GM10266 (cell line): ENCODE measurements around the gene MED27.

Experiments used
- DNase-seq: peaks from one replicate; pipeline ENCODE4 v3.0.0; 2012; ENCODE audit errors: extremely low spot score
- CTCF ChIP-seq: IDR thresholded peaks from 2 replicates; pipeline ENCODE4 v1.5.1; 2012; ENCODE audit warnings: mild to moderate bottlenecking, low read depth; ENCODE audit not compliant: control insufficient read depth, insufficient read depth; ENCODE audit errors: missing control alignments

Gene MED27

GRCh38 chr9:132099167-132099566, 19.5 kb upstream of the MED27 start:
- no peak for DNase-seq
- TF ChIP-seq CTCF = no peak

GRCh38 chr9:132094314-132094791, 14.7 kb upstream of the MED27 start:
- TF ChIP-seq CTCF = no peak
- no peak for DNase-seq

GRCh38 chr9:132090771-132091170, 11.1 kb upstream of the MED27 start:
- DNase-seq = no peak
- no peak for TF ChIP-seq CTCF

- no peak for TF ChIP-seq CTCF
- no peak for DNase-seq
Observed at GRCh38 chr9:132087438-132088030, 7.9 kb upstream of the MED27 start.

GRCh38 chr9:132082188-132082587, 2.5 kb upstream of the MED27 start:
- TF ChIP-seq CTCF = no peak
- no peak for DNase-seq

- DNase-seq = no peak
- no peak for TF ChIP-seq CTCF
Observed at GRCh38 chr9:132078699-132079356, 839 bp downstream of the MED27 start.
